Endothelial cell (in vitro differentiated cells): ENCODE results near the gene KCNMA1. TPM values are rescaled to one million over a fixed set of nuclear protein-coding genes. Genes with fewer than 3 reads are reported as not detected.

Source experiments
- DNase-seq: peaks from one replicate; pipeline ENCODE4 v3.0.0; 2021; ENCODE audit warnings: low spot score
- H3K27ac Mint-ChIP-seq: one replicate; pipeline ENCODE4 v1.8.0; 2021; ENCODE audit warnings: mixed read lengths, inconsistent platforms; ENCODE audit not compliant: unreplicated experiment
- H3K27me3 Mint-ChIP-seq: one replicate; pipeline ENCODE4 v1.8.0; 2021; ENCODE audit warnings: mild to moderate bottlenecking, moderate library complexity, mixed read lengths, inconsistent platforms; ENCODE audit not compliant: unreplicated experiment
- H3K36me3 Mint-ChIP-seq: one replicate; pipeline ENCODE4 v1.8.0; 2021; ENCODE audit warnings: mild to moderate bottlenecking, low read depth, mixed read lengths, inconsistent platforms; ENCODE audit not compliant: unreplicated experiment
- H3K4me1 Mint-ChIP-seq: one replicate; pipeline ENCODE4 v1.8.0; 2021; ENCODE audit warnings: mild to moderate bottlenecking, mixed read lengths, inconsistent platforms; ENCODE audit not compliant: unreplicated experiment
- H3K4me3 Mint-ChIP-seq: one replicate; pipeline ENCODE4 v1.8.0; 2021; ENCODE audit warnings: mild to moderate bottlenecking, mixed read lengths, inconsistent platforms; ENCODE audit not compliant: unreplicated experiment
- H3K9me3 Mint-ChIP-seq: one replicate; pipeline ENCODE4 v1.8.0; 2021; ENCODE audit warnings: mixed read lengths, inconsistent platforms; ENCODE audit not compliant: unreplicated experiment
- CTCF ChIP-seq: fragments of 200-600 bp; sonication (generic); IDR thresholded peaks from one replicate; pipeline ENCODE4 v1.5.0; 2021; ENCODE audit warnings: antibody characterized with exemption; ENCODE audit not compliant: unreplicated experiment
- total RNA-seq: library from RNA; stranded (reverse); fragmentation: NEBNext Ultra II Directional; extraction: Animal tissue kit (Norgen Biotek cat#: 25700); gene quantifications from one replicate; pipeline ENCODE4 v1.2.1, GENCODE V29; 2021; ENCODE audit not compliant: unreplicated experiment

KCNMA1 gene
- total RNA-seq, 1 donor from 2014 or later: 5.1 TPM

GRCh38 chr10:77678146-77678545 is 40.5 kb upstream of the KCNMA1 start:
- no peak overlapping the region for H3K4me3 Mint-ChIP-seq
- H3K27ac Mint-ChIP-seq: no peak overlapping the region
- no peaks in the 10 kb centered on the region for H3K36me3 Mint-ChIP-seq
- H3K9me3 Mint-ChIP-seq: no peaks in the 10 kb centered on the region
- H3K4me1 Mint-ChIP-seq: peaks cover 10% of the 10 kb centered on the region
- no peak for DNase-seq
- peaks cover 5% of the 10 kb centered on the region for H3K27me3 Mint-ChIP-seq
- no peak for TF ChIP-seq CTCF

GRCh38 chr10:77675347-77675746 is 37.7 kb upstream of the KCNMA1 start:
- Mint-ChIP-seq H3K36me3 (no peaks in the 10 kb centered on the region), H3K4me3 (no peak overlapping the region), H3K27ac (no peak overlapping the region), H3K4me1 (peaks cover 10% of the 10 kb centered on the region), H3K9me3 (no peaks in the 10 kb centered on the region), H3K27me3 (peaks cover 5% of the 10 kb centered on the region)
- no peak for DNase-seq
- no peak for TF ChIP-seq CTCF

- no peak for DNase-seq
- no peak for TF ChIP-seq CTCF
- no peaks in the 10 kb centered on the region for H3K36me3 Mint-ChIP-seq
- H3K27me3 Mint-ChIP-seq: peaks cover 3% of the 10 kb centered on the region
- no peaks in the 10 kb centered on the region for H3K9me3 Mint-ChIP-seq
- H3K27ac Mint-ChIP-seq: no peak overlapping the region
- no peak overlapping the region for H3K4me3 Mint-ChIP-seq
- peaks cover 10% of the 10 kb centered on the region for H3K4me1 Mint-ChIP-seq
Measured at GRCh38 chr10:77673515-77674140, 36.0 kb upstream of the KCNMA1 start.

- Mint-ChIP-seq H3K9me3 (no peaks in the 10 kb centered on the region), H3K27ac (no peak overlapping the region), H3K4me1 (peaks cover 5% of the 10 kb centered on the region), H3K4me3 (no peak overlapping the region), H3K27me3 (peaks cover 3% of the 10 kb centered on the region), H3K36me3 (no peaks in the 10 kb centered on the region)
- DNase-seq: no peak
- TF ChIP-seq CTCF: no peak
Measured at GRCh38 chr10:77673101-77673500, 35.5 kb upstream of the KCNMA1 start.

- no peak overlapping the region for H3K27ac Mint-ChIP-seq
- no peak overlapping the region for H3K4me3 Mint-ChIP-seq
- H3K9me3 Mint-ChIP-seq: no peaks in the 10 kb centered on the region
- H3K4me1 Mint-ChIP-seq: no peaks in the 10 kb centered on the region
- DNase-seq: no peak
- H3K36me3 Mint-ChIP-seq: no peaks in the 10 kb centered on the region
- peaks cover 4% of the 10 kb centered on the region for H3K27me3 Mint-ChIP-seq
- no peak for TF ChIP-seq CTCF
Measured at GRCh38 chr10:77671594-77672252, 34.1 kb upstream of the KCNMA1 start.
